ENCODE results near the gene GPSM1. TPM values are rescaled to one million over a fixed set of nuclear protein-coding genes. Genes with fewer than 3 reads are reported as not detected.

The GPSM1 gene
- total RNA-seq, 1 experiment from 2014 or later, result 14.2 TPM

DNA sequence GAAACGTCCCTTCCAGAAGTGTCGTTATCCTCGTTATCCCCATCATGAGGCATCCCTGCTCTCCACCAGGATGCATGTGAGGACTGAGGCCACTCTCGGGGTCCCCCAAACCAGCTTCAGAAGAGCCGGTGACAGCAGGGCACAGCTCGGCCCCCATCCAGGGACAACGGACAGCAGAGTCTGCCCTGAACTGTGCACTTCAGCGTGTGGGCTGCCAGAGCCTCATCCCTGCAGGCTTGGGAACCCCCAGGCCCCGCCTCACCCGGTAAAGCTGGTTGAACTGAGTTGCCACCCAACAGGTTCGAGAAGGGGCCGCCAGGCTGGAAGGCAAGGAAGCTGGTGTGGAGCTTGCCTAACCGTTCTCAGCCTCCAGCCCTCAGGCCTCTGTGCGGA is 46.8 kb downstream of the GPSM1 start (continued):
- TF ChIP-seq, protein P1, sequence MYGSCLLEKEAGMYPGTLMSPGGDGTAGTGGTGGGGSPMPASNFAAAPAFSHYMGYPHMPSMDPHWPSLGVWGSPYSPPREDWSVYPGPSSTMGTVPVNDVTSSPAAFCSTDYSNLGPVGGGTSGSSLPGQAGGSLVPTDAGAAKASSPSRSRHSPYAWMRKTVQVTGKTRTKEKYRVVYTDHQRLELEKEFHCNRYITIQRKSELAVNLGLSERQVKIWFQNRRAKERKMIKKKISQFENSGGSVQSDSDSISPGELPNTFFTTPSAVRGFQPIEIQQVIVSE (CRISPR knock-in tag; IDR thresholded peaks at IDR 0.05; ENCODE audit: borderline replicate concordance), result no peak

DNA sequence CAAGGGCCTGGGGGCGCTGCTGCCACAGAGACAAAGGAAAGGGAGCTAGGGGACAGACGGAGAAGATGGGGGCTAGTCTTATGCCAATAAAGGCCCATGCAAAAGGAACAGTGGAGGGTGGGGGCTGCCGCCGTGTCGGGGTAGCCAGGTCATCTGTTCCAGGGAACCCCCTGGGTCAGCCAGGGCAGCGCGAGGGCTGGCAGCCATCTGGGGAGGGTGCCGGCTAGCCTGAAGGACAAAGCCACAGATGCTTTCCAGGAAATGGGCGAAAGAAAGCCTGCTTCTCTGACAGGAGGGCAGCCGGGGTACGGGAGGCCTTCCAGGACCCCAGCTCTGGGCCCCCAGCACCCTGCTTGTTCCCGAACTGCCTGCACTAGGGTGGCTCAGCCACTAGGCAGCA is 47.8 kb downstream of the GPSM1 start:
- CTCF ChIA-PET, result interaction anchor here (2.6 kb wide), 1 partner anchor 11 kb away, joined by 14 read pairs; the partner anchor contains the start of gene DNLZ
- ATAC-seq (no peak), DNase-seq (ENCODE audit: low spot score) (no peak)
- POLR2A ChIA-PET, result no interaction called here
- Mint-ChIP-seq H3K27ac (no peak overlapping the region), H3K4me1 (no peaks in the 10 kb centered on the region), H3K9me3 (no peaks in the 10 kb centered on the region), H3K27me3 (ENCODE audit: low read depth) (no peaks in the 10 kb centered on the region), H3K4me3 (no peak overlapping the region), H3K36me3 (no peaks in the 10 kb centered on the region)
- TF ChIP-seq ETV6 (CRISPR knock-in tag; IDR thresholded peaks at IDR 0.05) (no peak), JUN (CRISPR knock-in tag; IDR thresholded peaks at IDR 0.05) (no peak), ATF1 (CRISPR knock-in tag; IDR thresholded peaks at IDR 0.05) (no peak), ZNF423 (CRISPR knock-in tag; IDR thresholded peaks at IDR 0.05) (no peak), SOX15 (CRISPR knock-in tag; IDR thresholded peaks at IDR 0.05) (no peak), TEAD4 (CRISPR knock-in tag; IDR thresholded peaks at IDR 0.05) (no peak), OVOL2 (CRISPR knock-in tag; IDR thresholded peaks at IDR 0.05; ENCODE audit: borderline replicate concordance) (no peak), ZNF416 (CRISPR knock-in tag; IDR thresholded peaks at IDR 0.05) (no peak), NFYB (CRISPR knock-in tag; conservative IDR thresholded peaks at IDR 0.05; ENCODE audit: low read depth) (no peak), TEAD1 (CRISPR knock-in tag; IDR thresholded peaks at IDR 0.05) (no peak)
- TF ChIP-seq, protein P2, sequence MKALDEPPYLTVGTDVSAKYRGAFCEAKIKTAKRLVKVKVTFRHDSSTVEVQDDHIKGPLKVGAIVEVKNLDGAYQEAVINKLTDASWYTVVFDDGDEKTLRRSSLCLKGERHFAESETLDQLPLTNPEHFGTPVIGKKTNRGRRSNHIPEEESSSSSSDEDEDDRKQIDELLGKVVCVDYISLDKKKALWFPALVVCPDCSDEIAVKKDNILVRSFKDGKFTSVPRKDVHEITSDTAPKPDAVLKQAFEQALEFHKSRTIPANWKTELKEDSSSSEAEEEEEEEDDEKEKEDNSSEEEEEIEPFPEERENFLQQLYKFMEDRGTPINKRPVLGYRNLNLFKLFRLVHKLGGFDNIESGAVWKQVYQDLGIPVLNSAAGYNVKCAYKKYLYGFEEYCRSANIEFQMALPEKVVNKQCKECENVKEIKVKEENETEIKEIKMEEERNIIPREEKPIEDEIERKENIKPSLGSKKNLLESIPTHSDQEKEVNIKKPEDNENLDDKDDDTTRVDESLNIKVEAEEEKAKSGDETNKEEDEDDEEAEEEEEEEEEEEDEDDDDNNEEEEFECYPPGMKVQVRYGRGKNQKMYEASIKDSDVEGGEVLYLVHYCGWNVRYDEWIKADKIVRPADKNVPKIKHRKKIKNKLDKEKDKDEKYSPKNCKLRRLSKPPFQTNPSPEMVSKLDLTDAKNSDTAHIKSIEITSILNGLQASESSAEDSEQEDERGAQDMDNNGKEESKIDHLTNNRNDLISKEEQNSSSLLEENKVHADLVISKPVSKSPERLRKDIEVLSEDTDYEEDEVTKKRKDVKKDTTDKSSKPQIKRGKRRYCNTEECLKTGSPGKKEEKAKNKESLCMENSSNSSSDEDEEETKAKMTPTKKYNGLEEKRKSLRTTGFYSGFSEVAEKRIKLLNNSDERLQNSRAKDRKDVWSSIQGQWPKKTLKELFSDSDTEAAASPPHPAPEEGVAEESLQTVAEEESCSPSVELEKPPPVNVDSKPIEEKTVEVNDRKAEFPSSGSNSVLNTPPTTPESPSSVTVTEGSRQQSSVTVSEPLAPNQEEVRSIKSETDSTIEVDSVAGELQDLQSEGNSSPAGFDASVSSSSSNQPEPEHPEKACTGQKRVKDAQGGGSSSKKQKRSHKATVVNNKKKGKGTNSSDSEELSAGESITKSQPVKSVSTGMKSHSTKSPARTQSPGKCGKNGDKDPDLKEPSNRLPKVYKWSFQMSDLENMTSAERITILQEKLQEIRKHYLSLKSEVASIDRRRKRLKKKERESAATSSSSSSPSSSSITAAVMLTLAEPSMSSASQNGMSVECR (CRISPR knock-in tag; IDR thresholded peaks at IDR 0.05; ENCODE audit: borderline replicate concordance), result no peak
- TF ChIP-seq, protein P3, sequence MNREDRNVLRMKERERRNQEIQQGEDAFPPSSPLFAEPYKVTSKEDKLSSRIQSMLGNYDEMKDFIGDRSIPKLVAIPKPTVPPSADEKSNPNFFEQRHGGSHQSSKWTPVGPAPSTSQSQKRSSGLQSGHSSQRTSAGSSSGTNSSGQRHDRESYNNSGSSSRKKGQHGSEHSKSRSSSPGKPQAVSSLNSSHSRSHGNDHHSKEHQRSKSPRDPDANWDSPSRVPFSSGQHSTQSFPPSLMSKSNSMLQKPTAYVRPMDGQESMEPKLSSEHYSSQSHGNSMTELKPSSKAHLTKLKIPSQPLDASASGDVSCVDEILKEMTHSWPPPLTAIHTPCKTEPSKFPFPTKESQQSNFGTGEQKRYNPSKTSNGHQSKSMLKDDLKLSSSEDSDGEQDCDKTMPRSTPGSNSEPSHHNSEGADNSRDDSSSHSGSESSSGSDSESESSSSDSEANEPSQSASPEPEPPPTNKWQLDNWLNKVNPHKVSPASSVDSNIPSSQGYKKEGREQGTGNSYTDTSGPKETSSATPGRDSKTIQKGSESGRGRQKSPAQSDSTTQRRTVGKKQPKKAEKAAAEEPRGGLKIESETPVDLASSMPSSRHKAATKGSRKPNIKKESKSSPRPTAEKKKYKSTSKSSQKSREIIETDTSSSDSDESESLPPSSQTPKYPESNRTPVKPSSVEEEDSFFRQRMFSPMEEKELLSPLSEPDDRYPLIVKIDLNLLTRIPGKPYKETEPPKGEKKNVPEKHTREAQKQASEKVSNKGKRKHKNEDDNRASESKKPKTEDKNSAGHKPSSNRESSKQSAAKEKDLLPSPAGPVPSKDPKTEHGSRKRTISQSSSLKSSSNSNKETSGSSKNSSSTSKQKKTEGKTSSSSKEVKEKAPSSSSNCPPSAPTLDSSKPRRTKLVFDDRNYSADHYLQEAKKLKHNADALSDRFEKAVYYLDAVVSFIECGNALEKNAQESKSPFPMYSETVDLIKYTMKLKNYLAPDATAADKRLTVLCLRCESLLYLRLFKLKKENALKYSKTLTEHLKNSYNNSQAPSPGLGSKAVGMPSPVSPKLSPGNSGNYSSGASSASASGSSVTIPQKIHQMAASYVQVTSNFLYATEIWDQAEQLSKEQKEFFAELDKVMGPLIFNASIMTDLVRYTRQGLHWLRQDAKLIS (CRISPR knock-in tag; IDR thresholded peaks at IDR 0.05; ENCODE audit: borderline replicate concordance), result no peak
- TF ChIP-seq, protein P4, sequence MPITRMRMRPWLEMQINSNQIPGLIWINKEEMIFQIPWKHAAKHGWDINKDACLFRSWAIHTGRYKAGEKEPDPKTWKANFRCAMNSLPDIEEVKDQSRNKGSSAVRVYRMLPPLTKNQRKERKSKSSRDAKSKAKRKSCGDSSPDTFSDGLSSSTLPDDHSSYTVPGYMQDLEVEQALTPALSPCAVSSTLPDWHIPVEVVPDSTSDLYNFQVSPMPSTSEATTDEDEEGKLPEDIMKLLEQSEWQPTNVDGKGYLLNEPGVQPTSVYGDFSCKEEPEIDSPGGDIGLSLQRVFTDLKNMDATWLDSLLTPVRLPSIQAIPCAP (CRISPR knock-in tag; IDR thresholded peaks at IDR 0.05), result no peak
- TF ChIP-seq, protein P5, sequence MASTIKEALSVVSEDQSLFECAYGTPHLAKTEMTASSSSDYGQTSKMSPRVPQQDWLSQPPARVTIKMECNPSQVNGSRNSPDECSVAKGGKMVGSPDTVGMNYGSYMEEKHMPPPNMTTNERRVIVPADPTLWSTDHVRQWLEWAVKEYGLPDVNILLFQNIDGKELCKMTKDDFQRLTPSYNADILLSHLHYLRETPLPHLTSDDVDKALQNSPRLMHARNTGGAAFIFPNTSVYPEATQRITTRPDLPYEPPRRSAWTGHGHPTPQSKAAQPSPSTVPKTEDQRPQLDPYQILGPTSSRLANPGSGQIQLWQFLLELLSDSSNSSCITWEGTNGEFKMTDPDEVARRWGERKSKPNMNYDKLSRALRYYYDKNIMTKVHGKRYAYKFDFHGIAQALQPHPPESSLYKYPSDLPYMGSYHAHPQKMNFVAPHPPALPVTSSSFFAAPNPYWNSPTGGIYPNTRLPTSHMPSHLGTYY (CRISPR knock-in tag; IDR thresholded peaks at IDR 0.05), result no peak
- TF ChIP-seq, protein P6, sequence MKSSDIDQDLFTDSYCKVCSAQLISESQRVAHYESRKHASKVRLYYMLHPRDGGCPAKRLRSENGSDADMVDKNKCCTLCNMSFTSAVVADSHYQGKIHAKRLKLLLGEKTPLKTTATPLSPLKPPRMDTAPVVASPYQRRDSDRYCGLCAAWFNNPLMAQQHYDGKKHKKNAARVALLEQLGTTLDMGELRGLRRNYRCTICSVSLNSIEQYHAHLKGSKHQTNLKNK (CRISPR knock-in tag; IDR thresholded peaks at IDR 0.05), result no peak
- TF ChIP-seq, protein P7, sequence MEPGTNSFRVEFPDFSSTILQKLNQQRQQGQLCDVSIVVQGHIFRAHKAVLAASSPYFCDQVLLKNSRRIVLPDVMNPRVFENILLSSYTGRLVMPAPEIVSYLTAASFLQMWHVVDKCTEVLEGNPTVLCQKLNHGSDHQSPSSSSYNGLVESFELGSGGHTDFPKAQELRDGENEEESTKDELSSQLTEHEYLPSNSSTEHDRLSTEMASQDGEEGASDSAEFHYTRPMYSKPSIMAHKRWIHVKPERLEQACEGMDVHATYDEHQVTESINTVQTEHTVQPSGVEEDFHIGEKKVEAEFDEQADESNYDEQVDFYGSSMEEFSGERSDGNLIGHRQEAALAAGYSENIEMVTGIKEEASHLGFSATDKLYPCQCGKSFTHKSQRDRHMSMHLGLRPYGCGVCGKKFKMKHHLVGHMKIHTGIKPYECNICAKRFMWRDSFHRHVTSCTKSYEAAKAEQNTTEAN (CRISPR knock-in tag; IDR thresholded peaks at IDR 0.05), result no peak

All from WTC11 (cell line).